NCI-H1930 (cell line): Measurements from ENCODE around the gene KCNMB2.
"Not testable (repeated sequence)": the region's sequence is repeated elsewhere in the genome, so short reads cannot be mapped to it uniquely, and the experiment has no call there.

Experiments used
- DNase-seq, 2 experiments: peaks; one replicate each; lab custom pipeline; 2025; lab: John Stamatoyannopoulos, UW

The KCNMB2 gene

GRCh38 chr3:178536211-178537079 is at the start of gene KCNMB2:
TSS of gene KCNMB2 (plus strand) at chr3:178536436.
- DNase-seq, result peak; percentile 38 to 63

GRCh38 chr3:178486903-178487302 is 49.3 kb upstream of the KCNMB2 start:
- no peak for DNase-seq

GRCh38 chr3:178487752-178488151 is 48.5 kb upstream of the KCNMB2 start:
- DNase-seq, result no peak

- no peak for DNase-seq
Observed at GRCh38 chr3:178491751-178492150, 44.5 kb upstream of the KCNMB2 start.

- peak; percentile 22 to 49 for DNase-seq
Observed at GRCh38 chr3:178492491-178492890, 43.7 kb upstream of the KCNMB2 start.

GRCh38 chr3:178494386-178494785 is 41.9 kb upstream of the KCNMB2 start:
- DNase-seq, result no peak

- DNase-seq, result no peak
Observed at GRCh38 chr3:178496911-178497310, 39.3 kb upstream of the KCNMB2 start.

- DNase-seq, result no peak
Observed at GRCh38 chr3:178498871-178499270, 37.4 kb upstream of the KCNMB2 start.

GRCh38 chr3:178500631-178501030 is 35.6 kb upstream of the KCNMB2 start:
- no peak for DNase-seq

- no peak for DNase-seq
Observed at GRCh38 chr3:178504128-178504527, 32.1 kb upstream of the KCNMB2 start.

GRCh38 chr3:178505832-178506231 is 30.4 kb upstream of the KCNMB2 start:
- no peak for DNase-seq

GRCh38 chr3:178507507-178508442 is 28.5 kb upstream of the KCNMB2 start:
- DNase-seq, result no peak

- no peak for DNase-seq
Observed at GRCh38 chr3:178508443-178508825, 27.8 kb upstream of the KCNMB2 start.

- DNase-seq, result no peak
Observed at GRCh38 chr3:178510496-178510895, 25.7 kb upstream of the KCNMB2 start.

- DNase-seq, result no peak
Observed at GRCh38 chr3:178512647-178513046, 23.6 kb upstream of the KCNMB2 start.

- DNase-seq, result no peak
Observed at GRCh38 chr3:178513546-178514380, 22.5 kb upstream of the KCNMB2 start.

- DNase-seq, result no peak
Observed at GRCh38 chr3:178514401-178514800, 21.8 kb upstream of the KCNMB2 start.

- not testable (repeated sequence) for DNase-seq
Observed at GRCh38 chr3:178515076-178515744, 21.0 kb upstream of the KCNMB2 start.

GRCh38 chr3:178517665-178518334 is 18.4 kb upstream of the KCNMB2 start:
- no peak for DNase-seq

GRCh38 chr3:178518660-178519396 is 17.4 kb upstream of the KCNMB2 start:
- no peak for DNase-seq
